ENCODE measurements around the gene PLXDC1. TPM values are rescaled to one million over a fixed set of nuclear protein-coding genes. Genes with fewer than 3 reads are reported as not detected.
"Not testable (repeated sequence)": the region's sequence is repeated elsewhere in the genome, so short reads cannot be mapped to it uniquely, and the experiment has no call there.

Gene PLXDC1
- total RNA-seq, 1 experiment from 2014 or later = not detected

DNA sequence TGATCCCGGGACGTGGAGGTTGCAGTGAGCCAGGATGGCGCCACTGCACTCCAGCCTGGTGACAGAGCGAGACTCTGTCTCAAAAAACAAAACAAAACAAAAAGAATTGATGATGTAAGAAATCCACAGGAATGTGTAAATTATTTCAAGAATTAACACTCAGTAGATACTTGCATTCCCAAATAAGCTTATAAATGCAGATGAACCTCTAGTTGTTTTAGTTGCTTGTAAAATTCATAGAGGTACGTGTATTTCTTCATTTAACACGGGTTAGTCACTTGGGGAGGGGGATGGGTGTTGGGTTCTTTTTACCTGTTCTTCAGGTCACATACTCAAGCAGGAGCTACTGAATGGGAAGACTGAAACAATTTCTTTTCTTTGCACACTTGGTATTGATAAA is 128.5 kb downstream of the PLXDC1 start:
- ChIA-PET CTCF (no interaction called here), POLR2A (no interaction called here)
- in situ Hi-C loops (cut with HindIII; ENCODE audit: low pct_unique_long_range_greater_than_20kb, low sequenced_read_pairs) = no loop called here

GRCh38 chr17:39020037-39020436 is 131.4 kb downstream of the PLXDC1 start:
- in situ Hi-C loops (cut with HindIII; ENCODE audit: low pct_unique_long_range_greater_than_20kb, low sequenced_read_pairs); H3K36me3 ChIP-seq (ENCODE audit: control insufficient read depth, insufficient read depth, low read length); H3K27me3 ChIP-seq (ENCODE audit: control insufficient read depth, insufficient read depth, low read length); H3K27ac ChIP-seq (ENCODE audit: low read length); H3K9me3 ChIP-seq (ENCODE audit: control insufficient read depth, insufficient read depth, low read depth, low read length); BruUV-seq (replicated peaks); DNase-seq (ENCODE audit: low read depth, low spot score); H3K4me3 ChIP-seq (ENCODE audit: low read depth in 2 of 2, low read length in 2 of 2); POLR2A ChIA-PET; CTCF ChIA-PET; intact Hi-C loops (cut with micrococcal nuclease; ENCODE audit: unreplicated experiment); H3K4me1 ChIP-seq (ENCODE audit: control insufficient read depth, insufficient read depth, low read length); ATAC-seq: not testable (repeated sequence)

More for the DNA sequence above, 128.5 kb downstream of the PLXDC1 start:
- intact Hi-C loops (cut with micrococcal nuclease; ENCODE audit: unreplicated experiment) = no loop called here
- TF ChIP-seq, protein P1, sequence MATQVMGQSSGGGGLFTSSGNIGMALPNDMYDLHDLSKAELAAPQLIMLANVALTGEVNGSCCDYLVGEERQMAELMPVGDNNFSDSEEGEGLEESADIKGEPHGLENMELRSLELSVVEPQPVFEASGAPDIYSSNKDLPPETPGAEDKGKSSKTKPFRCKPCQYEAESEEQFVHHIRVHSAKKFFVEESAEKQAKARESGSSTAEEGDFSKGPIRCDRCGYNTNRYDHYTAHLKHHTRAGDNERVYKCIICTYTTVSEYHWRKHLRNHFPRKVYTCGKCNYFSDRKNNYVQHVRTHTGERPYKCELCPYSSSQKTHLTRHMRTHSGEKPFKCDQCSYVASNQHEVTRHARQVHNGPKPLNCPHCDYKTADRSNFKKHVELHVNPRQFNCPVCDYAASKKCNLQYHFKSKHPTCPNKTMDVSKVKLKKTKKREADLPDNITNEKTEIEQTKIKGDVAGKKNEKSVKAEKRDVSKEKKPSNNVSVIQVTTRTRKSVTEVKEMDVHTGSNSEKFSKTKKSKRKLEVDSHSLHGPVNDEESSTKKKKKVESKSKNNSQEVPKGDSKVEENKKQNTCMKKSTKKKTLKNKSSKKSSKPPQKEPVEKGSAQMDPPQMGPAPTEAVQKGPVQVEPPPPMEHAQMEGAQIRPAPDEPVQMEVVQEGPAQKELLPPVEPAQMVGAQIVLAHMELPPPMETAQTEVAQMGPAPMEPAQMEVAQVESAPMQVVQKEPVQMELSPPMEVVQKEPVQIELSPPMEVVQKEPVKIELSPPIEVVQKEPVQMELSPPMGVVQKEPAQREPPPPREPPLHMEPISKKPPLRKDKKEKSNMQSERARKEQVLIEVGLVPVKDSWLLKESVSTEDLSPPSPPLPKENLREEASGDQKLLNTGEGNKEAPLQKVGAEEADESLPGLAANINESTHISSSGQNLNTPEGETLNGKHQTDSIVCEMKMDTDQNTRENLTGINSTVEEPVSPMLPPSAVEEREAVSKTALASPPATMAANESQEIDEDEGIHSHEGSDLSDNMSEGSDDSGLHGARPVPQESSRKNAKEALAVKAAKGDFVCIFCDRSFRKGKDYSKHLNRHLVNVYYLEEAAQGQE (IDR thresholded peaks at IDR 0.05; ENCODE audit: insufficient read depth in 1 of 2, low read depth in 2 of 2, low read length in 1 of 2) = no peak
- TF ChIP-seq SIN3A (IDR thresholded peaks at IDR 0.05; ENCODE audit: borderline replicate concordance, insufficient read depth, low read depth, low read length) = no peak
- TF ChIP-seq, protein P2, sequence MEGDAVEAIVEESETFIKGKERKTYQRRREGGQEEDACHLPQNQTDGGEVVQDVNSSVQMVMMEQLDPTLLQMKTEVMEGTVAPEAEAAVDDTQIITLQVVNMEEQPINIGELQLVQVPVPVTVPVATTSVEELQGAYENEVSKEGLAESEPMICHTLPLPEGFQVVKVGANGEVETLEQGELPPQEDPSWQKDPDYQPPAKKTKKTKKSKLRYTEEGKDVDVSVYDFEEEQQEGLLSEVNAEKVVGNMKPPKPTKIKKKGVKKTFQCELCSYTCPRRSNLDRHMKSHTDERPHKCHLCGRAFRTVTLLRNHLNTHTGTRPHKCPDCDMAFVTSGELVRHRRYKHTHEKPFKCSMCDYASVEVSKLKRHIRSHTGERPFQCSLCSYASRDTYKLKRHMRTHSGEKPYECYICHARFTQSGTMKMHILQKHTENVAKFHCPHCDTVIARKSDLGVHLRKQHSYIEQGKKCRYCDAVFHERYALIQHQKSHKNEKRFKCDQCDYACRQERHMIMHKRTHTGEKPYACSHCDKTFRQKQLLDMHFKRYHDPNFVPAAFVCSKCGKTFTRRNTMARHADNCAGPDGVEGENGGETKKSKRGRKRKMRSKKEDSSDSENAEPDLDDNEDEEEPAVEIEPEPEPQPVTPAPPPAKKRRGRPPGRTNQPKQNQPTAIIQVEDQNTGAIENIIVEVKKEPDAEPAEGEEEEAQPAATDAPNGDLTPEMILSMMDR (IDR thresholded peaks at IDR 0.05) = no peak
- no peak for TF ChIP-seq TCF7L2 (IDR thresholded peaks at IDR 0.05; ENCODE audit: low read depth, low read length)
- no peak for TF ChIP-seq POLR2AphosphoS5 (IDR thresholded peaks at IDR 0.05; ENCODE audit: low read depth, low read length)
- ATAC-seq = no peak
- no peaks in the 10 kb centered on the region for H3K36me3 ChIP-seq (ENCODE audit: control insufficient read depth, insufficient read depth, low read length)
- H3K27ac ChIP-seq (ENCODE audit: low read length) = no peak overlapping the region
- no TSS peak for BruUV-seq (replicated peaks)
- H3K27me3 ChIP-seq (ENCODE audit: control insufficient read depth, insufficient read depth, low read length) = no peaks in the 10 kb centered on the region
- H3K4me1 ChIP-seq (ENCODE audit: control insufficient read depth, insufficient read depth, low read length) = peaks cover 3% of the 10 kb centered on the region; the same call in 1 of the 2 replicates
- H3K9me3 ChIP-seq (ENCODE audit: control insufficient read depth, insufficient read depth, low read depth, low read length) = no peaks in the 10 kb centered on the region
- no peak for DNase-seq (ENCODE audit: low read depth, low spot score)
- H3K4me3 ChIP-seq (ENCODE audit: low read depth in 2 of 2, low read length in 2 of 2) = no peak overlapping the region

DNA sequence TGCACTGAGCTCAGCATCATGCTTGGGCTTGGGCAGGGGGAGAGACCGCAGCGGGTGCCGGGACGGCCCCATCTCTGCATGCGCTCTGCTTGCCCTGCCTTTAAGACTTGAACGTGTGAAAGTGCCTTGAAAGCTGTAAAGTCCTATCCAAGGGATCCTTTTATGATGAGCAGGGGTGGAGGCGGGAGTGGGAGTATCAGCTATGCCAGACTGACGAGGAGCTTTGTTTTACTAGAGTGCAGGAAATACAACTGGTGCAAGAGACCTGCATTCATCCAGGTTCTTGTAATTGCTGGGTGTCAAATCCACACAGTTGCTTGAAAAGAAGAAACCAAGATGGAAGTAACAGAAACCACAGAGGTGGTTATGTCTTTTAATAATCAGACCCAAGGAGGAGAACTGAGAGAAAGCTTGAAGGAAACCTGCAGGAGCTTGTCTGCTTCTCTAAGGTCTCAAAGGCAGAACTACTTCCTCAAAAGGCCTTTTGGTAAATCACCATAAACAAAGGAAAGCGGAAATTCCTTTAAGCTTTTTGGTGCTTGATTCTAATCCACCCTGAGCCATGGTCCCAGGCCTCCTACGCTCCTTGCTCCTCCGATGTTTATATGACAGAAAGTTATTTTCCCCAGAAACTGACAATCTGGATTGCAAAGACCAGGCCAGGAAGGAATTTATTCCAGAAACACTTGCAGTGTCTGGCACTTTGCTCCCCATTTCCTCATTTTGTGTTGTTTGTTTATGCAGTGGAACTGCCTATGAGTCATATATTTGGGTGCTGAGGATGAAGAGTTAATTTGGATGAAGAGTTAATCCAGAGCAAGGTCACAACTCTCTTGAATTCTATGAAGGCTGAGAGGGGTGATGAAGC is 132.9 kb downstream of the PLXDC1 start:
- intact Hi-C loops (cut with micrococcal nuclease; ENCODE audit: unreplicated experiment) = no loop called here
- Histone ChIP-seq H3K9me3 (ENCODE audit: control insufficient read depth, insufficient read depth, low read depth, low read length) (no peaks in the 10 kb centered on the region), H3K27ac (ENCODE audit: low read length) (no peak overlapping the region), H3K36me3 (ENCODE audit: control insufficient read depth, insufficient read depth, low read length) (no peaks in the 10 kb centered on the region), H3K4me1 (ENCODE audit: control insufficient read depth, insufficient read depth, low read length) (no peaks in the 10 kb centered on the region), H3K27me3 (ENCODE audit: control insufficient read depth, insufficient read depth, low read length) (no peaks in the 10 kb centered on the region), H3K4me3 (ENCODE audit: low read depth in 2 of 2, low read length in 2 of 2) (no peak overlapping the region)
- in situ Hi-C loops (cut with HindIII; ENCODE audit: low pct_unique_long_range_greater_than_20kb, low sequenced_read_pairs) = no loop called here
- no peak for TF ChIP-seq SIN3A (IDR thresholded peaks at IDR 0.05; ENCODE audit: borderline replicate concordance, insufficient read depth, low read depth, low read length)
- TF ChIP-seq POLR2AphosphoS5 (IDR thresholded peaks at IDR 0.05; ENCODE audit: low read depth, low read length) = no peak
- TF ChIP-seq, protein P2 (IDR thresholded peaks at IDR 0.05) = no peak
- TF ChIP-seq, protein P1 (IDR thresholded peaks at IDR 0.05; ENCODE audit: insufficient read depth in 1 of 2, low read depth in 2 of 2, low read length in 1 of 2) = no peak
- no peak for TF ChIP-seq TCF7L2 (IDR thresholded peaks at IDR 0.05; ENCODE audit: low read depth, low read length)
- ATAC-seq = no peak
- no TSS peak for BruUV-seq (replicated peaks)
- ChIA-PET CTCF (interaction anchor here (0.6 kb wide), 2 partner anchors 22 to 52 kb away, joined by 3 to 4 read pairs; no protein-coding TSS in a partner anchor), POLR2A (interaction anchor here (0.6 kb wide), 1 partner anchor 237 kb away, joined by 4 read pairs; no protein-coding TSS in a partner anchor)
- DNase-seq (ENCODE audit: low read depth, low spot score) = no peak

All from Panc1 (cell line).